G401.6 (cell line): Measurements from ENCODE around the gene PCMTD2.
"Not testable (repeated sequence)": the region's sequence is repeated elsewhere in the genome, so short reads cannot be mapped to it uniquely, and the experiment has no call there.

Source experiments
- FAIRE-seq: peaks from 2 replicates; lab custom pipeline; 2012; peaks lifted over from hg19 to GRCh38; lab: Jason Lieb, UNC

Gene PCMTD2

GRCh38 chr20:64292167-64292566, 36.6 kb downstream of the PCMTD2 start:
- not testable (repeated sequence) for FAIRE-seq

- not testable (repeated sequence) for FAIRE-seq
Observed at GRCh38 chr20:64303086-64303485, 47.5 kb downstream of the PCMTD2 start.

- not testable (repeated sequence) for FAIRE-seq
Observed at GRCh38 chr20:64313761-64314160, 58.2 kb downstream of the PCMTD2 start.

- not testable (repeated sequence) for FAIRE-seq
Observed at GRCh38 chr20:64315381-64315780, 59.8 kb downstream of the PCMTD2 start.

GRCh38 chr20:64315884-64316283, 60.3 kb downstream of the PCMTD2 start:
- FAIRE-seq = not testable (repeated sequence)

- not testable (repeated sequence) for FAIRE-seq
Observed at GRCh38 chr20:64316415-64317083, 61.0 kb downstream of the PCMTD2 start.

GRCh38 chr20:64317331-64317730, 61.8 kb downstream of the PCMTD2 start:
- not testable (repeated sequence) for FAIRE-seq

- FAIRE-seq = not testable (repeated sequence)
Observed at GRCh38 chr20:64318056-64318455, 62.5 kb downstream of the PCMTD2 start.

- FAIRE-seq = not testable (repeated sequence)
Observed at GRCh38 chr20:64322031-64322789, 66.7 kb downstream of the PCMTD2 start.
